ENCODE data around the gene AMIGO2. TPM values are rescaled to one million over a fixed set of nuclear protein-coding genes. Genes with fewer than 3 reads are reported as not detected.
"Not testable (repeated sequence)": the region's sequence is repeated elsewhere in the genome, so short reads cannot be mapped to it uniquely, and the experiment has no call there.

The AMIGO2 gene
- total RNA-seq, 1 donor from 2014 or later: 40.2 TPM

- H3K27me3 ChIP-seq (ENCODE audit: low read depth): no peaks in the 10 kb centered on the region
- ATAC-seq (no peak), DNase-seq (no peak)
- no peak overlapping the region for H3K27ac ChIP-seq
- TF ChIP-seq CTCF (IDR thresholded peaks at IDR 0.05): no peak
- no peaks in the 10 kb centered on the region for H3K4me1 ChIP-seq
- H3K4me3 ChIP-seq: no peak overlapping the region
- no peaks in the 10 kb centered on the region for H3K36me3 ChIP-seq
- intact Hi-C loops (cut with DNase I): no loop called here
- H3K9me3 ChIP-seq: no peaks in the 10 kb centered on the region
Observed at GRCh38 chr12:47066278-47067025, 13.3 kb downstream of the AMIGO2 start.

- TF ChIP-seq CTCF (IDR thresholded peaks at IDR 0.05): no peak
- Histone ChIP-seq H3K4me3 (no peak overlapping the region), H3K9me3 (no peaks in the 10 kb centered on the region), H3K27ac (no peak overlapping the region), H3K27me3 (ENCODE audit: low read depth) (no peaks in the 10 kb centered on the region), H3K36me3 (no peaks in the 10 kb centered on the region), H3K4me1 (no peaks in the 10 kb centered on the region)
- intact Hi-C loops (cut with DNase I): no loop called here
- DNase-seq (no peak), ATAC-seq (no peak)
Observed at GRCh38 chr12:47065546-47065945, 14.2 kb downstream of the AMIGO2 start.

DNA sequence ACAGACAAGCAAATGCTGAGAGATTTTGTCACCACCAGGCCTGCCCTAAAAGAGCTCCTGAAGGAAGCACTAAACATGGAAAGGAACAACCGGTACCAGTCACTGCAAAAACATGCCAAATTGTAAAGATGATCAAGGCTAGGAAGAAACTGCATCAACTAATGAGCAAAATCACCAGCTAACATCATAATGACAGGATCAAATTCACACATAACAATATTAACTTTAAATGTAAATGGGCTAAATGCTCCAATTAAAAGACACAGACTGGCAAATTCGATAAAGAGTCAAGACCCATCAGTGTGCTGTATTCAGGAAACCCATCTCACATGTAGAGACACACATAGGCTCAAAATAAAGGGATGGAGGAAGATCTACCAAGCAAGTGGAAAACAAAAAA is 21.1 kb downstream of the AMIGO2 start:
- DNase-seq; ATAC-seq; H3K36me3 ChIP-seq; H3K27me3 ChIP-seq (ENCODE audit: low read depth); intact Hi-C loops (cut with DNase I); H3K4me3 ChIP-seq; H3K27ac ChIP-seq; H3K4me1 ChIP-seq; H3K9me3 ChIP-seq: not testable (repeated sequence)

DNA sequence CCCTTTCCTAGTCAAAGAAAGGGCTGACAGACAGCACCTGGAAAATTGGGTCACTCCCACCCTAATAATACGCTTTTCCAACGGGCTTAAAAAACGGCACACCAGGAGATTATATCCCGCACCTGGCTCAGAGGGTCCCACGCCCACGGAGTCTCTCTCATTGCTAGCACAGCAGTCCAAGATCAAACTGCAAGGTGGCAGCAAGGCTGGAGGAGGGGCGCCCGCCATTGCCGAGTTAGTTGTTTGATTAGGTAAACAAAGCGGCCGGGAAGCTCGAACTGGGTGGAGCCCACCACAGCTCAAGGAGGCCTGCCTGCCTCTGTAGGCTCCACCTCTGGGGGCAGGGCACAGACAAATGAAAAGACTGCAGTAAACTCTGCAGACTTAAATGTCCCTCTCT is 22.8 kb downstream of the AMIGO2 start:
- H3K36me3 ChIP-seq; H3K4me3 ChIP-seq; DNase-seq; H3K27ac ChIP-seq; intact Hi-C loops (cut with DNase I); H3K9me3 ChIP-seq; ATAC-seq; H3K4me1 ChIP-seq; H3K27me3 ChIP-seq (ENCODE audit: low read depth): not testable (repeated sequence)

DNA sequence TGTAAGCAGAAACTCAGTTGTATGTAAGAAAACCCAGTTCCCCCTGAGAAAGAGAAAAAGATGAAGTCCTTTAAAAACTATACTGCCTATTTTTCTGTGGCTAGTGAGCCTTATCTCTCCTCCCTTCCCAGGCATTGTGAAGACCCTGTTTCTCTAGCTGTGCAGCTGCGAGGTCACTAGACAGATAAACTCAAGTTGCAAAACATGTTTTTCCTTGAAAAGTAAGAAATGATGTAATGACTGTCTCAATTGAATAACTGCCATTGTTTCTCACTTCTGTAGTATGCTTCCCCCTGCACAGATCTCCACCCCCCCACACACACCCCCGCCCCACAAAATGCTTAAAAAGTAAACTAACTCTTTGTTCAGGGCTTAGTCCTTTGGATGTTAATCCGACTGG is 23.9 kb downstream of the AMIGO2 start:
- H3K27me3 ChIP-seq (ENCODE audit: low read depth); H3K36me3 ChIP-seq; H3K9me3 ChIP-seq; ATAC-seq; H3K27ac ChIP-seq; DNase-seq; H3K4me3 ChIP-seq; H3K4me1 ChIP-seq; intact Hi-C loops (cut with DNase I): not testable (repeated sequence)

DNA sequence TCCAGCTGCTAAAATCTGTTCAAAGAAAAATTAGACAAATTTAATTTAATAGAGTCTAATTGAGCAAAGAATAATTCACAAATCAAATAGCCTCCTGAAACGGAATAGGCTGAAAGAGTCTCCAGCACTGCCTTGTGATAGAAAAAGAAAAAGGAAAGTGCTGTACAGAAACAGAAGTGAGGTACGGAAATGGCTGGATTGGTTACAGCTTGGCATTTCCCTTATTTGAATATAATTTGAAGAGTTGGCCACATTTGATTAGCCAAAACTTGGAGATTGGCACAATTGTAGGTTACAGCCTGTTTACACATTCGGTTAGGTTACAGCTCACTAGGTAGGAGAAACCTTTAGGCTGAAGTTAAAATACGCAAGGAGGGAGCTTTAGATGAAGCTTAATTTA is 25.1 kb downstream of the AMIGO2 start:
- peaks cover 12% of the 10 kb centered on the region for H3K9me3 ChIP-seq
- H3K27me3 ChIP-seq (ENCODE audit: low read depth): no peaks in the 10 kb centered on the region
- no peak overlapping the region for H3K27ac ChIP-seq
- ATAC-seq (no peak), DNase-seq (no peak)
- intact Hi-C loops (cut with DNase I): no loop called here
- TF ChIP-seq CTCF (IDR thresholded peaks at IDR 0.05): no peak
- no peaks in the 10 kb centered on the region for H3K4me1 ChIP-seq
- H3K36me3 ChIP-seq: no peaks in the 10 kb centered on the region
- no peak overlapping the region for H3K4me3 ChIP-seq

- intact Hi-C loops (cut with DNase I): no loop called here
- Histone ChIP-seq H3K27ac (no peak overlapping the region), H3K27me3 (ENCODE audit: low read depth) (no peaks in the 10 kb centered on the region), H3K4me1 (no peaks in the 10 kb centered on the region), H3K4me3 (no peak overlapping the region), H3K36me3 (no peaks in the 10 kb centered on the region), H3K9me3 (peaks cover 12% of the 10 kb centered on the region)
- TF ChIP-seq CTCF (IDR thresholded peaks at IDR 0.05): no peak
- ATAC-seq (no peak), DNase-seq (no peak)
Observed at GRCh38 chr12:47053961-47054360, 25.8 kb downstream of the AMIGO2 start.
